HTERT RPE-1 (cell line): ENCODE measurements around the gene IL26.

Source experiments
- in situ Hi-C: fragments of 300-500 bp; cut with MboI; formaldehyde crosslinking; loops from 4 replicates; pipeline ENCODE4 v1.14.3; 2020; ENCODE audit warnings: low sequenced_read_pairs

Gene IL26

GRCh38 chr12:68225576-68226476 is at the start of gene IL26:
IL26 (minus strand) TSS chr12:68225810; CDS start chr12:68225756, 54 bp downstream.
- in situ Hi-C loops: no loop called here

GRCh38 chr12:68272732-68273131 is 47.1 kb upstream of the IL26 start:
- in situ Hi-C loops: no loop called here

- in situ Hi-C loops: no loop called here
Observed at GRCh38 chr12:68271346-68271745, 45.7 kb upstream of the IL26 start.

- in situ Hi-C loops: no loop called here
Observed at GRCh38 chr12:68270358-68270757, 44.7 kb upstream of the IL26 start.

GRCh38 chr12:68269779-68270178 is 44.2 kb upstream of the IL26 start:
- in situ Hi-C loops: no loop called here

- in situ Hi-C loops: no loop called here
Observed at GRCh38 chr12:68268967-68269366, 43.4 kb upstream of the IL26 start.

GRCh38 chr12:68267892-68268396 is 42.3 kb upstream of the IL26 start:
- in situ Hi-C loops: no loop called here

- in situ Hi-C loops: no loop called here
Observed at GRCh38 chr12:68264857-68265256, 39.2 kb upstream of the IL26 start.

GRCh38 chr12:68264158-68264855 is 38.7 kb upstream of the IL26 start:
- in situ Hi-C loops: no loop called here

GRCh38 chr12:68263366-68263765 is 37.8 kb upstream of the IL26 start:
- in situ Hi-C loops: no loop called here

- in situ Hi-C loops: no loop called here
Observed at GRCh38 chr12:68261896-68262295, 36.3 kb upstream of the IL26 start.

GRCh38 chr12:68260153-68260552 is 34.5 kb upstream of the IL26 start:
- in situ Hi-C loops: no loop called here

GRCh38 chr12:68259318-68259940 is 33.8 kb upstream of the IL26 start:
- in situ Hi-C loops: no loop called here

GRCh38 chr12:68253504-68253903 is 27.9 kb upstream of the IL26 start, which contains the start of gene IL22:
IL22 (minus strand) TSS chr12:68253604; CDS start chr12:68253448, 156 bp downstream.
- in situ Hi-C loops: no loop called here

GRCh38 chr12:68252077-68252476 is 26.5 kb upstream of the IL26 start:
- in situ Hi-C loops: no loop called here

GRCh38 chr12:68250454-68250853 is 24.8 kb upstream of the IL26 start:
- in situ Hi-C loops: no loop called here

GRCh38 chr12:68247785-68248184 is 22.2 kb upstream of the IL26 start:
- in situ Hi-C loops: no loop called here

GRCh38 chr12:68246350-68246749 is 20.7 kb upstream of the IL26 start:
- in situ Hi-C loops: no loop called here

- in situ Hi-C loops: no loop called here
Observed at GRCh38 chr12:68245180-68246021, 19.8 kb upstream of the IL26 start.

- in situ Hi-C loops: no loop called here
Observed at GRCh38 chr12:68242777-68243176, 17.2 kb upstream of the IL26 start.
